Thoracic aorta (tissue), 2 donors: ENCODE measurements around the gene EXOC4. TPM values are rescaled to one million over a fixed set of nuclear protein-coding genes. Genes with fewer than 3 reads are reported as not detected.

ENCODE experiments used
- ATAC-seq: fragments of 150-250 bp; one replicate; pipeline ENCODE4 v1.8.0; 2017; ENCODE audit warnings: low read depth; ENCODE audit not compliant: insufficient number of reproducible peaks, low FRiP score
- DNase-seq: peaks from one replicate; pipeline ENCODE4 v3.0.0-alpha.2; 2020; ENCODE audit warnings: low spot score
- H3K27ac ChIP-seq, 2 donors: fragments of 200-600 bp; sonication (generic); 1 replicate in 1 of 2; 2 replicates in 1 of 2; pipeline ENCODE4 v1.5.1; 2016; ENCODE audit warnings: mild to moderate bottlenecking in 2 of 2, moderate library complexity in 2 of 2
- H3K27me3 ChIP-seq: fragments of 200-600 bp; sonication (generic); replicated peaks from 2 replicates; pipeline ENCODE4 v1.6.0; 2016; ENCODE audit warnings: mild to moderate bottlenecking; ENCODE audit not compliant: insufficient read depth
- H3K36me3 ChIP-seq: fragments of 200-600 bp; sonication (generic); one replicate; pipeline ENCODE4 v1.5.1; 2016
- H3K4me1 ChIP-seq, 2 donors: fragments of 200-600 bp; sonication (generic); 1 replicate in 1 of 2; 2 replicates in 1 of 2; pipeline versions ENCODE4 v1.5.1 to v1.6.0; 2016; ENCODE audit warnings: low read depth in 2 of 2, mild to moderate bottlenecking in 1 of 2; ENCODE audit not compliant: control insufficient read depth in 1 of 2
- H3K4me3 ChIP-seq: fragments of 200-600 bp; sonication (generic); 2 replicates; pipeline ENCODE4 v1.5.1; 2016; ENCODE audit warnings: mild to moderate bottlenecking
- H3K9me3 ChIP-seq: fragments of 200-600 bp; sonication (generic); 2 replicates; pipeline ENCODE4 v1.5.1; 2016
- total RNA-seq, 2 donors: library from RNA; depleted of rRNA; stranded (reverse); fragments of >200 nt; gene quantifications; one replicate each; pipeline versions ENCODE4 v1.1.0 to v1.2.3, GENCODE V29; 2016
- TF ChIP-seq, protein P1 (sequence below): fragments of 200-600 bp; sonication (generic); IDR thresholded peaks from one replicate; pipeline ENCODE4 v1.5.1; 2019; ENCODE audit warnings: antibody characterized with exemption

Gene EXOC4
- total RNA-seq, 2 donors from 2014 or later = 65.3 to 72.8 TPM

- Histone ChIP-seq H3K27me3 (no peaks in the 10 kb centered on the region), H3K9me3 (no peaks in the 10 kb centered on the region), H3K4me3 (no peak overlapping the region), H3K4me1 (no peaks in the 10 kb centered on the region), H3K27ac (no peak overlapping the region), H3K36me3 (no peaks in the 10 kb centered on the region)
- TF ChIP-seq, protein P1, sequence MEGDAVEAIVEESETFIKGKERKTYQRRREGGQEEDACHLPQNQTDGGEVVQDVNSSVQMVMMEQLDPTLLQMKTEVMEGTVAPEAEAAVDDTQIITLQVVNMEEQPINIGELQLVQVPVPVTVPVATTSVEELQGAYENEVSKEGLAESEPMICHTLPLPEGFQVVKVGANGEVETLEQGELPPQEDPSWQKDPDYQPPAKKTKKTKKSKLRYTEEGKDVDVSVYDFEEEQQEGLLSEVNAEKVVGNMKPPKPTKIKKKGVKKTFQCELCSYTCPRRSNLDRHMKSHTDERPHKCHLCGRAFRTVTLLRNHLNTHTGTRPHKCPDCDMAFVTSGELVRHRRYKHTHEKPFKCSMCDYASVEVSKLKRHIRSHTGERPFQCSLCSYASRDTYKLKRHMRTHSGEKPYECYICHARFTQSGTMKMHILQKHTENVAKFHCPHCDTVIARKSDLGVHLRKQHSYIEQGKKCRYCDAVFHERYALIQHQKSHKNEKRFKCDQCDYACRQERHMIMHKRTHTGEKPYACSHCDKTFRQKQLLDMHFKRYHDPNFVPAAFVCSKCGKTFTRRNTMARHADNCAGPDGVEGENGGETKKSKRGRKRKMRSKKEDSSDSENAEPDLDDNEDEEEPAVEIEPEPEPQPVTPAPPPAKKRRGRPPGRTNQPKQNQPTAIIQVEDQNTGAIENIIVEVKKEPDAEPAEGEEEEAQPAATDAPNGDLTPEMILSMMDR = no peak
- no peak for DNase-seq
- ATAC-seq = no peak
Observed at GRCh38 chr7:133561396-133561795, 308.5 kb downstream of the EXOC4 start.

DNA sequence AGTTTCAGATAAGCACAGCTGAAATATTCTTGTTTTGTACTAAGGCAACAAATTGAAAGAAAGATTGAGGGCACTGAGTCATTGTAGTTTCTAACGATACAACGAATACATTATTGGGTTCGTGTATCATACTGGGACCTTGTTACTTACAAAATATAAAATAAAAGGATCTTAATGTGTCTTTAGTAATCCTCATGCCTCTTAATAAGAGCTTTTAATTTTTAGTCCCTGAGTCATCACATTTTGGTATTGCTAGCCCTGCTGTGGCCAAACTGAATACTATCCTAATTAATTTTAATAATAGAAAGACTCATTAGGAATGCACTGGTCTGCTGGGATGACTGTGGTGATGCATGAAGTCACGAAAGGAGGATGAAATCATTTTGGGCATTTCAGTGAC, 309.7 kb downstream of the EXOC4 start:
- H3K4me3 ChIP-seq = no peak overlapping the region
- no peak for ATAC-seq
- no peaks in the 10 kb centered on the region for H3K27me3 ChIP-seq
- H3K27ac ChIP-seq = no peak overlapping the region
- no peaks in the 10 kb centered on the region for H3K9me3 ChIP-seq
- TF ChIP-seq, protein P1 = no peak
- H3K36me3 ChIP-seq = no peaks in the 10 kb centered on the region
- H3K4me1 ChIP-seq = no peaks in the 10 kb centered on the region
- DNase-seq = no peak

DNA sequence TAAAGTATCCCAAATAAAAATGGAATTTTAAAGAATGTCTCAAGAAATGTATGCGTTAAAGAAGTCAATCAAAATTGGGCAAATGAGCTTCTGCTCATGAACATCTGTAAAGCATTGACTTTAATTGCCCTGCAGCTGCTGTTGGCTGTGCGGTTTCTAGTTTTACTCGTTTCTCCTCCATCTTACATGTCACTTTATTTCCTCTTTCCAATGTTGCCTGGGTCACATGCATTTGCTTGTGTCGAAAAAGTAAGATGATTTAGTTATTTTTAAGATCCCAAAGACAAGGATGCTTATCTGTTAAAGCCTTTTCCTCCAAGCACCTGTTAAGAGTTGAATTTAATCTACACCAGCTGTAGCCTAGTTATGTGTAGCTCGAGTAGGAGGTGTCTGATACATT, 310.4 kb downstream of the EXOC4 start:
- no peaks in the 10 kb centered on the region for H3K36me3 ChIP-seq
- no peaks in the 10 kb centered on the region for H3K9me3 ChIP-seq
- H3K4me1 ChIP-seq = no peaks in the 10 kb centered on the region
- no peak overlapping the region for H3K4me3 ChIP-seq
- TF ChIP-seq, protein P1 = no peak
- DNase-seq = no peak
- no peak overlapping the region for H3K27ac ChIP-seq
- no peak for ATAC-seq
- no peaks in the 10 kb centered on the region for H3K27me3 ChIP-seq

GRCh38 chr7:133564484-133564883, 311.6 kb downstream of the EXOC4 start:
- H3K9me3 ChIP-seq = no peaks in the 10 kb centered on the region
- H3K27me3 ChIP-seq = no peaks in the 10 kb centered on the region
- no peak overlapping the region for H3K27ac ChIP-seq
- TF ChIP-seq, protein P1 = no peak
- no peaks in the 10 kb centered on the region for H3K36me3 ChIP-seq
- DNase-seq (no peak), ATAC-seq (no peak)
- H3K4me3 ChIP-seq = no peak overlapping the region
- H3K4me1 ChIP-seq = no peaks in the 10 kb centered on the region

DNA sequence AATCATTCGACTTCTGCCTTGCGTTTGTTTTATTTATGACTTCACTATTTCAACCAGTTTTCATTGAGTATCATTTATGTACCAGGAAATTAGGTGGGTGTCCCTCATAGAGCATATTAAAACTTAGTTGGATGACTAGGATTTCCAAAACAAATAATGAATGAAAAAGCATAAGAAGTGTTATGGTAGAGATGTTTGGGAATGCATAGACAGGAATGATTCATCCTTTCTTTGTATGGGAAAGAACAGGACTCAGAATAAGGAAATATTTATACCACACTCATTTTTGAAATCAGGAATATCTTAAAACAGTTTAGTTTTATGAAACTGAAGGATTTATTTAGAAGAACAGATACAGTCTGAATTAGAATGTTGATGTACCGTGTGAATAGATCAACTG, 315.7 kb downstream of the EXOC4 start:
- Histone ChIP-seq H3K4me1 (no peaks in the 10 kb centered on the region), H3K4me3 (no peak overlapping the region), H3K36me3 (no peaks in the 10 kb centered on the region), H3K9me3 (no peaks in the 10 kb centered on the region), H3K27me3 (no peaks in the 10 kb centered on the region), H3K27ac (no peak overlapping the region)
- DNase-seq (no peak), ATAC-seq (no peak)
- TF ChIP-seq, protein P1 = no peak
